GM18520 (cell line): Measurements from ENCODE around the gene SLC1A5.

Source experiments
- ATAC-seq: cut with Tn5 transposase; IDR thresholded peaks from one replicate; pipeline ENCODE4 v1.9.1; 2021; ENCODE audit not compliant: unreplicated experiment

SLC1A5 gene

GRCh38 chr19:46726551-46726950 is 61.8 kb downstream of the SLC1A5 start:
- ATAC-seq, result no peak

- no peak for ATAC-seq
Observed at GRCh38 chr19:46725859-46726393, 62.5 kb downstream of the SLC1A5 start.

- no peak for ATAC-seq
Observed at GRCh38 chr19:46725036-46725820, 63.2 kb downstream of the SLC1A5 start.
